Measurements from ENCODE around the gene PTGES3.

DNA sequence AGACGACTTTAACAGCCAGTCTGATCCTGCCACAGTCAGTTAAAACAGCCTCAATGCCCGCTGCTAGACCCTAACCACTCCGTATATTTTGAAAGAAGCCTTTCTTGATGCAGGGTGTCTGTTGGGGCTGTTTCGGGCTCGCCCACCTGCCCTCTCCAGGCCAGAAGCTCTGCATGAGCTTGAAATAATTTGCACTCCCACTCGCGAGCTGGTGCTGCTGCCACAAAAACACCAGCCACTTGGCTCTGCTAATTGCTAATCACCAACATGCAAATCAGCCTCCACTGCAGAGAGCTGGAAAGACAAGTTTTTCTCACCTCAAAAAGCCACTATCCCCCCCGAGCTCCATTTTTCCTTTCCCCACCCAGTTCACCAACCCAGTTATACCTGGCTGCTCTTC is 73.5 kb downstream of the PTGES3 start:
- no peak for TF ChIP-seq YY1 (IDR thresholded peaks at IDR 0.05)
- TF ChIP-seq CTCF (IDR thresholded peaks at IDR 0.05; ENCODE audit: low read depth, low read length, missing input control): no peak
- no peak for TF ChIP-seq HNF4G (IDR thresholded peaks at IDR 0.05)

All from liver (tissue), 3 donors.